ENCODE results near the gene FES.

- TF ChIP-seq POLR2AphosphoS5 (IDR thresholded peaks at IDR 0.05; ENCODE audit: low read depth, low read length) (no peak), POLR2A (IDR thresholded peaks at IDR 0.05; ENCODE audit: low read depth, low read length) (no peak)
These were observed 37.6 kb downstream of the FES start for GRCh38 chr15:90921887-90922286.
